GM19099 (cell line): ENCODE data around the gene GNG12.

Experiments
- POLR2A ChIP-seq: IDR thresholded peaks from 3 replicates; pipeline ENCODE4 v1.6.1; 2011; ENCODE audit warnings: low read depth; ENCODE audit not compliant: insufficient read length; ENCODE audit errors: extremely low read depth

The GNG12 gene

GRCh38 chr1:67713057-67713846, 120.0 kb downstream of the GNG12 start:
- TF ChIP-seq POLR2A, result no peak

DNA sequence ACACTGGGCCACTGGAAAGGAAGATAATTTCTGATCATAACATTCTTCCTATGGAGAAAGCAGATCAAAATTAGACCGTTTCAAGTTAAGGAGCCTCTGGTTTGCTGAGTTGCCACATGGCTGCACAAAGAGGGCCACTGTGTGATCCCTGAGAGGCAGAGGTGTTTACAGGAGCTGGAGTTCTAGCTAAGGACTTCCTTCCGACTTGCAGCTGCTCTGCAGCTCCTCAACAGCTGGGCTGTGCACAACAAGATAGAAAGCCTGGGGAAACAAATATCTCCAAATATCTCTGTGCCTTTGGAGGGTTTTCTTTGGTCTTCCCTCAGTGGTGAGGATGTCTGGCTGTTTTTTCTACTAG, 121.4 kb downstream of the GNG12 start:
- no peak for TF ChIP-seq POLR2A

GRCh38 chr1:67711158-67711854, 122.0 kb downstream of the GNG12 start:
- no peak for TF ChIP-seq POLR2A

- no peak for TF ChIP-seq POLR2A
These were observed 122.8 kb downstream of the GNG12 start for GRCh38 chr1:67710417-67710816.

DNA sequence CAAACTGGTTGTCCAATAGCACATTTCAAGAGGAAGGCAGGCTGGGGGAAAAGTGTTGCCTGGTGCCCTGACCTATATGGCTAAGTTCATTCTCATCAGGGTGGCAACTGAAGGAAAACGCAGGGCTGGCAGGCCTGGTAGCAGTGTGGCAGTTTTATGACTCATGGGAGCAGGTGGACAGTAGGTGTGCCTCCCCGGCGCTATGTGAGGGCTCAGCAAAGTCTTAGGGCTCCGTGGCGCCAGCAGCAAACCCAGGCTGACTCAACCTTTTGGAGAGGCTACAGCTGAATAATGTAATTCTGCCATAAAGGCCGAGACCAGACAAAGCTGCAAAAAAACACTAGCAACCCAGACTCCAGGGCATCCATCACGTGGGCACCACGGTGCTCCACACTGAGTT, 124.7 kb downstream of the GNG12 start:
- TF ChIP-seq POLR2A, result no peak

DNA sequence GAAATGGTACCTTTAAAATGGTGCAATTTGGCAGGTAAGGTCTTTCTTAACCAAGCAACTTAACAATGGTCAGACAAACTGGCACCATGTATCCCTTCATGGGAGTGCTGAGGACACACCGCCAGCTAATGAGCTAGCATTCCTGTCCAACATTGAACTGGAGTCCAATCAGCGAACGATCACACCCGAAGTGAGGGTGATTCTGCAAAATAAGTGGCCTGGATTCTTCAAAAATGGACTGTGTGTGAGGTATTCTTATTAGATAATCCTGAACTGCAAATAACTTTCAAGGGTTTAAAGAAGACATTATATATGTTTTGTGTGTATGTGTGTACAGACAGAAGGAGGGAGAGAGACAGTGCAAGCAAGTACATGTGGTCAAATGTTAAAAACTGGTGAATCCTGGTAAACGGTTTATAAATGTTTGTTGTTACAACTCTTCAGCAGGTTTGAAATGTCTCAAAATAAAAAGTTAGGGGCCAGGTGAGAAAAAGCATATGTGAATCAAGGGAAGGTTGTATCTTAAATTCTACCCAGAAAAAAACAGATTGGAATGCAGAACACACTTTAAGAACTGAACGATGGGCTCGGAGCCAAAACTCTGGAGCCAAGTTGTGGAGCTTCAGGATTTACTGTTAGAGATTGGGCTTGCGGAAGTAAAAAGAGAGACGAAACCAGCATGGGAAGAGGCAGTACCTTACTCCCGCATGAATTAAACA, 127.4 kb downstream of the GNG12 start:
- no peak for TF ChIP-seq POLR2A

DNA sequence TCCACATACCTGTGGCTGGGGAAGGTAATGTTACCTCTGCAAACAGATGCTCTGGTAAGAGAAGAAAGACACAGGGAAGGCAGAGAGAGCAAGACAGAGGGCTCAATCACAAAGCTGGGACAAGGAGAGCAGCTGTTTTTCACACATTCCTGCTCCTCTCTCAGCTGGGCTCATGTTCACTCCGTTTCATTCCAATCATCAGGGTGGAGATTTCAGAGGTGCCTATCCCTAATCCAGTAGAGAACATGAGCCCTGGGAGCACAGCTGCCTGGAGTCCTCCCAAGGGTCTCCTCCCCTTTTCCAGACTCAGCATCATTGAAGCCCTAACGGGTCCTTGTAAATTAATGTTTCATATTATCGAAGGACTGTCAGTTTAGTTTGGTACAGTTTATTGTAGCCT, 128.9 kb downstream of the GNG12 start:
- TF ChIP-seq POLR2A, result no peak

- no peak for TF ChIP-seq POLR2A
These were observed 131.4 kb downstream of the GNG12 start for GRCh38 chr1:67701876-67702275.

- TF ChIP-seq POLR2A, result no peak
These were observed 132.4 kb downstream of the GNG12 start for GRCh38 chr1:67700692-67701410.

- TF ChIP-seq POLR2A, result no peak
These were observed 133.0 kb downstream of the GNG12 start for GRCh38 chr1:67700220-67700619.

DNA sequence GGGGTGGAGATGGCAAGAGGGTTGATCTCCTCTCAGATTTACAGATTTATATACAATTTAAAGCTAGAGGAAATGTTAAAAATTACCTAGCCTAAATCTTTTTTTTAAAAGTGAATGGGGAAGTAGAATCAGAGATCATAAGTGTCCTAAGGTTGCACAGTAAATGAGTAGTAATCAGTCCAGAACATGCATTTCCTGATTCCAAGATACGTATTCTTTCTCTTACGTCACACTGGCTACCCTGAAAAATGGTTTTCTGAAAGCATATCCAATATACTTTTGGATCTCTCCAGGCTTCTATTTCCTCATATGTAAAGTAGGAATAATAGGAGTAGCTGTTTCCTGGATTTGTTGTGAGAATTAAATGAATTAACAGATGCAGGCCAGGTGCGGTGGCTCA, 136.6 kb downstream of the GNG12 start:
- TF ChIP-seq POLR2A, result no peak

- TF ChIP-seq POLR2A, result no peak
These were observed 137.3 kb downstream of the GNG12 start for GRCh38 chr1:67695963-67696362.

- TF ChIP-seq POLR2A, result no peak
These were observed 141.6 kb downstream of the GNG12 start for GRCh38 chr1:67691712-67692111.

GRCh38 chr1:67690411-67690810, 142.9 kb downstream of the GNG12 start:
- TF ChIP-seq POLR2A, result no peak

DNA sequence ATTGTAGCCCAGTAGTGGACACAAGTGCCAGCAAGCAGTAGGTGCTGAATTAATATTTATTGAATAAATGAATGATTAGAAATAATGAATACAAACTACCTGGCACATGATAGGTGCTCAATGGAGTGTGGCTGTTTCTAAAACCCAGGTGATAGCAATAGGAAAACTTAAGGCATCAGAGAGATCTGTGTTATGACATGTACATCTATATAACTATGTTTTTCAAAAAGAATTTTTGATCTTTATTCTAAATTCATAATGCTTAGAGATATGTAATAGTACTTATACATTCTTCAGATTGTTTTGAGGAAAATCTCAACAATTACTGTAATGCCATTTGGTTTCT, 143.3 kb downstream of the GNG12 start:
- no peak for TF ChIP-seq POLR2A
